B cell (primary cell): ENCODE data around the gene WDR86. TPM values are rescaled to one million over a fixed set of nuclear protein-coding genes. Genes with fewer than 3 reads are reported as not detected.

ENCODE experiments used
- ATAC-seq: fragments of 200-7000 bp; cut with Tn5 transposase; one replicate; pipeline ENCODE4 v1.10.0; 2021; ENCODE audit warnings: low read depth, mild to moderate bottlenecking, moderate number of reproducible peaks, moderate library complexity
- CTCF ChIA-PET: fragments of 350-600 bp; sonication (Branson Sonifier 250); formaldehyde crosslinking; loops from one replicate; lab custom pipeline; 2021; ENCODE audit warnings: antibody characterized with exemption, inconsistent platforms; lab: Charles Lee
- POLR2A ChIA-PET: fragments of 350-600 bp; sonication (Branson Sonifier 250); formaldehyde crosslinking; loops from one replicate; lab custom pipeline; 2021; ENCODE audit warnings: antibody characterized with exemption; lab: Charles Lee
- DNase-seq: peaks from one replicate; pipeline ENCODE4 v3.0.0; 2013
- H2AFZ ChIP-seq: 2 replicates; pipeline ENCODE4 v1.6.1; 2012; ENCODE audit warnings: mild to moderate bottlenecking, low read depth, low read length; ENCODE audit not compliant: insufficient read depth, poor library complexity, severe bottlenecking
- H3K27ac ChIP-seq, 2 donors: 1 replicate in 1 of 2; 2 replicates in 1 of 2; pipeline ENCODE4 v1.5.1; 2012 to 2013; ENCODE audit warnings: low read length in 2 of 2, mild to moderate bottlenecking in 2 of 2, moderate library complexity in 1 of 2
- H3K27me3 ChIP-seq, 4 experiments: fragments of 200-600 bp in 1 of 4; sonication (generic) in 1 of 4; replicated peaks in 1 of 4; 1 replicate in 2 of 4; 2 replicates in 2 of 4; pipeline versions ENCODE4 v1.6.1 to v1.7.0; 2013 to 2016; ENCODE audit warnings: low read length in 3 of 4, mild to moderate bottlenecking in 2 of 4, mixed read lengths in 1 of 4, moderate library complexity in 1 of 4; ENCODE audit not compliant: insufficient read depth in 4 of 4, control insufficient read depth in 3 of 4; ENCODE audit errors: control extremely low read depth in 1 of 4
- H3K36me3 ChIP-seq, 2 experiments: replicated peaks in 1 of 2; 1 replicate in 1 of 2; 2 replicates in 1 of 2; pipeline versions ENCODE4 v1.6.1 to v1.7.1; 2013; ENCODE audit warnings: low read length in 1 of 2; ENCODE audit not compliant: insufficient read depth in 2 of 2, control insufficient read depth in 1 of 2; ENCODE audit errors: control extremely low read depth in 1 of 2, extremely low read depth in 1 of 2
- H3K4me1 ChIP-seq, 2 donors: fragments of 200-600 bp in 1 of 2; sonication (generic) in 1 of 2; 1 replicate in 1 of 2; 2 replicates in 1 of 2; pipeline versions ENCODE4 v1.5.1 to v1.6.1; 2013 to 2017; ENCODE audit warnings: low read length in 2 of 2; ENCODE audit not compliant: control insufficient read depth in 2 of 2, insufficient read depth in 2 of 2
- H3K4me2 ChIP-seq: replicated peaks from 2 replicates; pipeline ENCODE3; 2012; ENCODE audit warnings: mild to moderate bottlenecking, low read depth, low read length; ENCODE audit not compliant: poor library complexity, severe bottlenecking
- H3K4me3 ChIP-seq, 5 experiments: fragments of 200-600 bp in 1 of 5; sonication (generic) in 1 of 5; 1 replicate in 3 of 5; 2 replicates in 2 of 5; pipeline versions ENCODE4 v1.5.1 to v1.7.0; 2011 to 2016; ENCODE audit warnings: low read length in 4 of 5, mild to moderate bottlenecking in 4 of 5, low read depth in 2 of 5, control low read depth in 1 of 5, moderate library complexity in 1 of 5; ENCODE audit not compliant: insufficient read depth in 1 of 5; ENCODE audit errors: control extremely low read depth in 1 of 5, extremely low read depth in 1 of 5
- H3K79me2 ChIP-seq: fragments of 200-600 bp; sonication (generic); one replicate; pipeline ENCODE4 v1.6.0; 2016; ENCODE audit warnings: low read length; ENCODE audit not compliant: control insufficient read depth, insufficient read depth
- H3K9ac ChIP-seq: fragments of 200-600 bp; sonication (generic); 2 replicates; pipeline ENCODE4 v1.6.1; 2017; ENCODE audit warnings: mild to moderate bottlenecking, low read length, moderate library complexity
- H3K9me3 ChIP-seq, 3 donors: one replicate each; pipeline versions ENCODE4 v1.6.1 to v1.7.1; 2013; ENCODE audit warnings: low read length in 2 of 3; ENCODE audit not compliant: control insufficient read depth in 2 of 3, insufficient read depth in 1 of 3; ENCODE audit errors: control extremely low read depth in 1 of 3
- H4K20me1 ChIP-seq: 2 replicates; pipeline ENCODE4 v1.6.0; 2012; ENCODE audit warnings: mild to moderate bottlenecking, low read length; ENCODE audit not compliant: insufficient read depth, control insufficient read depth, poor library complexity, severe bottlenecking
- H3K27ac Mint-ChIP-seq: one replicate; pipeline ENCODE4 v1.8.0; 2021; ENCODE audit warnings: mixed read lengths
- H3K27me3 Mint-ChIP-seq: one replicate; pipeline ENCODE4 v1.8.0; 2021; ENCODE audit warnings: mixed read lengths
- H3K4me1 Mint-ChIP-seq: one replicate; pipeline ENCODE4 v1.8.0; 2021; ENCODE audit warnings: mixed read lengths
- H3K4me3 Mint-ChIP-seq: one replicate; pipeline ENCODE4 v1.8.0; 2021; ENCODE audit warnings: mixed read lengths
- H3K9me3 Mint-ChIP-seq: one replicate; pipeline ENCODE4 v1.8.0; 2022; ENCODE audit warnings: mixed read lengths; ENCODE audit not compliant: insufficient read depth
- EZH2 ChIP-seq: IDR thresholded peaks from 2 replicates; pipeline ENCODE4 v1.6.1; 2012; ENCODE audit warnings: borderline replicate concordance, low read depth, mild to moderate bottlenecking, moderate library complexity, low read length; ENCODE audit not compliant: insufficient read depth, poor library complexity, severe bottlenecking
- WGBS: methylation state at CpG from one replicate; pipeline ENCODE4 v1.1.5; 2013; ENCODE audit warnings: missing lambda C conversion rate; ENCODE audit not compliant: insufficient coverage; 5-methylcytosine and 5-hydroxymethylcytosine counted together
- intact Hi-C: fragments of 100-400 bp; cut with micrococcal nuclease; formaldehyde crosslinking; loops from one replicate; pipeline ENCODE4 v1.10.0; 2022
- polyA plus RNA-seq: library from polyadenylated mRNA; depleted of rRNA; stranded (reverse); fragments of >200 nt; gene quantifications from 2 replicates; pipeline ENCODE4 v1.2.3, GENCODE V29; 2012
- total RNA-seq, 2 donors: library from RNA; stranded (reverse); fragments of 120-200 nt in 1 of 2; gene quantifications; 1 replicate in 1 of 2; 2 replicates in 1 of 2; pipeline versions ENCODE4 v1.2.3 to v1.2.4, GENCODE V29; 2013 to 2022
- TF ChIP-seq, protein P1 (sequence below): fragments of 200-600 bp; IDR thresholded peaks from one replicate; pipeline ENCODE4 v1.8.0; 2022; ENCODE audit warnings: antibody characterized with exemption, mild to moderate bottlenecking

The WDR86 gene
- total and polyA plus RNA-seq, 2 donors (not counting 1 experiment from before 2014, with no cell fraction given): 1.4 to 1.5 TPM

DNA sequence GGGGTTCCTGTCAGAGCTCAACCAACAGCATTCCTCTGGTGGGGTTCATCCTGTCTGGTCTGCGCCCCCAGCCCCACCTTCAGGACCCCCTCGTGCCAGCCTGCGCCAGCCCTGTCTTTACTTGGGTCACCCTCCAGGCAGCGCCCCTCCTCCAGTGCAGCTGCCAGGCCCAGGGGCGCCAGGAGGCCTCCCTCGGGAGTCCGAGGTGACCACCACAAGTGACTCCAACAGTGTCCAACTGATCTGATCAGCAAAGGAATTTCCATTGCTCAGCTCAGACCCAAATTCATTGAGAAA is 10.6 kb downstream of the WDR86 start:
- Histone ChIP-seq H3K36me3 (no peaks in the 10 kb centered on the region), H2AFZ (no peak overlapping the region), H4K20me1 (no peaks in the 10 kb centered on the region), H3K27ac (no peak overlapping the region), H3K4me1 (peaks cover 13 to 16% of the 10 kb centered on the region in 2 donors), H3K27me3 (peaks cover 0 to 5% (median 0%) of the 10 kb centered on the region in 4 experiments), H3K79me2 (no peaks in the 10 kb centered on the region), H3K9me3 (peaks cover 0 to 14% (median 0%) of the 10 kb centered on the region in 3 donors), H3K9ac (no peak overlapping the region), H3K4me2 (no peak overlapping the region), H3K4me3 (no peak overlapping the region)
- Mint-ChIP-seq H3K27me3 (no peaks in the 10 kb centered on the region), H3K4me1 (peaks cover 30% of the 10 kb centered on the region), H3K27ac (no peak overlapping the region), H3K4me3 (no peak overlapping the region), H3K9me3 (no peaks in the 10 kb centered on the region)
- intact Hi-C loops: no loop called here
- ATAC-seq (no peak), DNase-seq (no peak)
- CTCF ChIA-PET: interaction anchor here (1.9 to 2.2 kb wide), 3 partner anchors 13 to 49 kb away, joined by 5 to 12 read pairs (median 10); no protein-coding TSS in a partner anchor
- 91% methylated on average over 7 of the region's 7 CpGs for WGBS
- TF ChIP-seq EZH2: no peak
- TF ChIP-seq, protein P1, sequence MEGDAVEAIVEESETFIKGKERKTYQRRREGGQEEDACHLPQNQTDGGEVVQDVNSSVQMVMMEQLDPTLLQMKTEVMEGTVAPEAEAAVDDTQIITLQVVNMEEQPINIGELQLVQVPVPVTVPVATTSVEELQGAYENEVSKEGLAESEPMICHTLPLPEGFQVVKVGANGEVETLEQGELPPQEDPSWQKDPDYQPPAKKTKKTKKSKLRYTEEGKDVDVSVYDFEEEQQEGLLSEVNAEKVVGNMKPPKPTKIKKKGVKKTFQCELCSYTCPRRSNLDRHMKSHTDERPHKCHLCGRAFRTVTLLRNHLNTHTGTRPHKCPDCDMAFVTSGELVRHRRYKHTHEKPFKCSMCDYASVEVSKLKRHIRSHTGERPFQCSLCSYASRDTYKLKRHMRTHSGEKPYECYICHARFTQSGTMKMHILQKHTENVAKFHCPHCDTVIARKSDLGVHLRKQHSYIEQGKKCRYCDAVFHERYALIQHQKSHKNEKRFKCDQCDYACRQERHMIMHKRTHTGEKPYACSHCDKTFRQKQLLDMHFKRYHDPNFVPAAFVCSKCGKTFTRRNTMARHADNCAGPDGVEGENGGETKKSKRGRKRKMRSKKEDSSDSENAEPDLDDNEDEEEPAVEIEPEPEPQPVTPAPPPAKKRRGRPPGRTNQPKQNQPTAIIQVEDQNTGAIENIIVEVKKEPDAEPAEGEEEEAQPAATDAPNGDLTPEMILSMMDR: no peak
- POLR2A ChIA-PET: no interaction called here

DNA sequence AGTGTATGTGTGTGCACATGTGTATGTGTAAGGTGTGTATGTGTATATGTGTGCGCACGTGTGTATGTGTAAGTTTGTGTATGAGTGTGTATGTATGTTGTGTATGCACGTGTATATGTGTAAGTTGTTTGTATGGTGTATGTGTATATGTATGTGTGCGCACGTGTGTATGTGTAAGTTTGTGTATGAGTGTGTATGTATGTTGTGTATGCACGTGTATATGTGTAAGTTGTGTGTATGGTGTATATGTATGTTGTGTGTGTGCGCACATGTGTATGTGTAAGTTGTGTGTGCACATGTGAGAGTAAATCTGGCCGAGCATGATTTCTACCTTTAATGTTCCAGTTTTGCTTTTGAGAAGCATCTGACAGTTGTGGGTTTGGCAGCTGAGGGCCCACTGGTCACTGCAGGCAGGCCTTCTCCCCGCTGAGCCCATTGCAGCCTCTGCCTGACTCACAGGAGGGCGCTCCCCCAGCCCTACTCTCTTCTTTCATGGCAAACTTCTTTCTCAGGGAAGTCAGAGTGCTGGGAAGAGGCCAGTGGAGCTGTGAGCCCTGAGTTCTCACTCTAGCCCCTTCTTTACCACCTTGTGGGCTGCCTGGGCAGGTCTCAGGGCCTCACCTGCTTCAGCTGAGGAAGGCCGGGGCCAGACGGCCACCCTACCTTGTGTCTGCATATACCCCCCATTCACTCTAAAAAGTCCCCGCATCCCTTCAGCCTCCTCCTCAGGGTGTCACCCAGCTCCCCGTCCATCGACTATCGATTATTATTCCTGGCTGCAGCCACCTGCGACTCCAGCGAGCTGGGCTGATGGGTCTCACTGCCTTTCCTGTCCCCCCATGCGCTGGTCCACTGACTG is 11.2 kb downstream of the WDR86 start:
- peaks cover 3% of the 10 kb centered on the region for H3K27me3 Mint-ChIP-seq
- H3K4me3 ChIP-seq: no peak overlapping the region
- H3K79me2 ChIP-seq: no peaks in the 10 kb centered on the region
- H3K4me1 Mint-ChIP-seq: peaks cover 25% of the 10 kb centered on the region
- no peak overlapping the region for H3K9ac ChIP-seq
- H3K4me3 Mint-ChIP-seq: no peak overlapping the region
- H3K9me3 ChIP-seq: peaks cover 0 to 14% (median 0%) of the 10 kb centered on the region in 3 donors
- TF ChIP-seq, protein P1: no peak
- TF ChIP-seq EZH2: no peak
- peaks cover 13 to 16% of the 10 kb centered on the region in 2 donors for H3K4me1 ChIP-seq
- no peak overlapping the region for H3K27ac Mint-ChIP-seq
- no peaks in the 10 kb centered on the region for H3K9me3 Mint-ChIP-seq
- WGBS: 93% methylated on average over 18 of the region's 19 CpGs
- no peak for ATAC-seq
- CTCF ChIA-PET: interaction anchor here (2.2 kb wide), 1 partner anchor 50 kb away, joined by 12 read pairs; no protein-coding TSS in a partner anchor
- no peak overlapping the region for H2AFZ ChIP-seq
- intact Hi-C loops: no loop called here
- H3K36me3 ChIP-seq: no peaks in the 10 kb centered on the region
- H3K4me2 ChIP-seq: no peak overlapping the region
- POLR2A ChIA-PET: no interaction called here
- H4K20me1 ChIP-seq: no peaks in the 10 kb centered on the region
- H3K27me3 ChIP-seq: peaks cover 0 to 5% (median 0%) of the 10 kb centered on the region in 4 experiments
- H3K27ac ChIP-seq: no peak overlapping the region
- no peak for DNase-seq
